Nephron progenitor cell (in vitro differentiated cells): ENCODE data around the gene KDM2B.

ENCODE experiments used
- DNase-seq: peaks from one replicate; pipeline ENCODE4 v3.0.0; 2021
- H3K27ac Mint-ChIP-seq: 2 replicates; pipeline ENCODE4 v1.8.0; 2021; ENCODE audit warnings: mild to moderate bottlenecking, moderate library complexity, mixed read lengths
- H3K27me3 Mint-ChIP-seq: 2 replicates; pipeline ENCODE4 v1.8.0; 2021; ENCODE audit warnings: mild to moderate bottlenecking, low read depth, mixed read lengths; ENCODE audit not compliant: poor library complexity
- H3K36me3 Mint-ChIP-seq: 2 replicates; pipeline ENCODE4 v1.8.0; 2021; ENCODE audit warnings: low read depth, mixed read lengths
- H3K4me1 Mint-ChIP-seq: 2 replicates; pipeline ENCODE4 v1.8.0; 2021; ENCODE audit warnings: mixed read lengths
- H3K4me3 Mint-ChIP-seq: 2 replicates; pipeline ENCODE4 v1.8.0; 2021; ENCODE audit warnings: mild to moderate bottlenecking, moderate library complexity, mixed read lengths
- H3K9me3 Mint-ChIP-seq: 2 replicates; pipeline ENCODE4 v1.8.0; 2021; ENCODE audit warnings: mild to moderate bottlenecking, moderate library complexity, mixed read lengths
- TF ChIP-seq, protein P1 (sequence below): fragments of 200-600 bp; sonication (generic); IDR thresholded peaks from 2 replicates; pipeline ENCODE4 v1.5.0; 2021; ENCODE audit warnings: antibody characterized with exemption

Gene KDM2B

DNA sequence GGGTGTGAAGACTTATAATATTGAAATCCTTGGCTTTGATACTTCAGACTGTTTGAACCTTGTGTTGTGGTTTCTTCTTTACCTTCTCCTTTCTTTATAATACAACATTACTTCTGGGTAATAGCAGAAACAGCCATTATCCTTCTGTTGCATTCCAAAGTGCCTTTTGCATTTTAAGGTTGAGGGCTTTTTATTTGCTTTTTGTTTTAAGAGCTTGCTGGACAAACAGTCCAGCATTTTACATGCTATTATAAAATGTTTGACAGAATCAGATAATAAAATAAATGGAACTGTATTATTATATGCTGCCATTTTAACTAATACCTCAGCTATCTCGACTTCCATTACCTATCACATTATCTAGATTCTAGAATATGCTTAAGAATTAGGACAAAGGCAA lies 166.9 kb downstream of the KDM2B start:
- TF ChIP-seq, protein P1, sequence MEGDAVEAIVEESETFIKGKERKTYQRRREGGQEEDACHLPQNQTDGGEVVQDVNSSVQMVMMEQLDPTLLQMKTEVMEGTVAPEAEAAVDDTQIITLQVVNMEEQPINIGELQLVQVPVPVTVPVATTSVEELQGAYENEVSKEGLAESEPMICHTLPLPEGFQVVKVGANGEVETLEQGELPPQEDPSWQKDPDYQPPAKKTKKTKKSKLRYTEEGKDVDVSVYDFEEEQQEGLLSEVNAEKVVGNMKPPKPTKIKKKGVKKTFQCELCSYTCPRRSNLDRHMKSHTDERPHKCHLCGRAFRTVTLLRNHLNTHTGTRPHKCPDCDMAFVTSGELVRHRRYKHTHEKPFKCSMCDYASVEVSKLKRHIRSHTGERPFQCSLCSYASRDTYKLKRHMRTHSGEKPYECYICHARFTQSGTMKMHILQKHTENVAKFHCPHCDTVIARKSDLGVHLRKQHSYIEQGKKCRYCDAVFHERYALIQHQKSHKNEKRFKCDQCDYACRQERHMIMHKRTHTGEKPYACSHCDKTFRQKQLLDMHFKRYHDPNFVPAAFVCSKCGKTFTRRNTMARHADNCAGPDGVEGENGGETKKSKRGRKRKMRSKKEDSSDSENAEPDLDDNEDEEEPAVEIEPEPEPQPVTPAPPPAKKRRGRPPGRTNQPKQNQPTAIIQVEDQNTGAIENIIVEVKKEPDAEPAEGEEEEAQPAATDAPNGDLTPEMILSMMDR: no peak
- Mint-ChIP-seq H3K4me1 (peaks cover 23% of the 10 kb centered on the region), H3K9me3 (no peaks in the 10 kb centered on the region), H3K36me3 (peaks cover 51% of the 10 kb centered on the region), H3K4me3 (no peak overlapping the region), H3K27me3 (peaks cover 2% of the 10 kb centered on the region), H3K27ac (peak overlapping the region; percentile 32)
- DNase-seq: no peak

DNA sequence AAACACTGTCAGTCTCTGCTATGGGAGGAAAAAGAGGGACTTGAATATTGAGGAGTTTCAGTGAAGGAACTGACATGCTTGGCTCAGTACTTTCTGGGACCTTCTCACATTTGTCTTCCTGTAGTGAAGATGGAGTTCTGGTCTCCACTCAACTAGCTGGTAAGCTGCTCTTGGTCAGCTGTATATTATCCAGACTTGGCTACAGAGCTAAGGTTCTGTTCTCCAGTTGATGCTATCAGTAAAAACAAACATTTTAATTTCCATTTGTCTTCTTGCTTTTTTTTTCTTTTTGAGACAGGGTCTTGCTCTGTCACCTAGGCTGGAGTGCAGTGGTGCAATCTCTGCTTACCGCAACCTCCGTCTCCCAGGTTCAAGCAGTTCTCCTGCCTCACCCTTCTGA lies 175.6 kb downstream of the KDM2B start:
- H3K4me3 Mint-ChIP-seq: no peak overlapping the region
- H3K36me3 Mint-ChIP-seq: peaks cover 46% of the 10 kb centered on the region
- H3K27me3 Mint-ChIP-seq: peaks cover 2% of the 10 kb centered on the region
- H3K27ac Mint-ChIP-seq: peak overlapping the region; percentile 87
- H3K9me3 Mint-ChIP-seq: no peaks in the 10 kb centered on the region
- TF ChIP-seq, protein P1: no peak
- peaks cover 26% of the 10 kb centered on the region for H3K4me1 Mint-ChIP-seq
- no peak for DNase-seq

DNA sequence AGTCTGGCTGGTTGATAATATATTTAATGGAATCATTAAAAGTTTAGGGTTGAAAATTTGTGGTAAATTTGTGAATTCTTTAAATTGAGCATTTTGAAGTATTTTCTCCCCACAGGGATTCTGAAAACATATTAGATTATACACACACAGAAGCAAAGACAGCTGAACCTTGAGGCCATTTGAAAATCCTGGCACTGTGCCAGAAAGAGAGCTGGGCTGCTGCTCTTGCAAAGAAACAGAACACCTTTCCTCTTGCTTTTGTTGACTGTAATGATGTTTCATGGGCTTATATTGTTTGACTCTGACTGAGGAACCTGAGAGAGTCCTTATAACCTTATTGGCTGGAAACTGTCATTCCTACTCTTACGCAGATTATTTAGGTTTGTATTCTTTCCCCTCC lies 176.1 kb downstream of the KDM2B start:
- H3K4me1 Mint-ChIP-seq: peaks cover 27% of the 10 kb centered on the region
- H3K36me3 Mint-ChIP-seq: peaks cover 46% of the 10 kb centered on the region
- H3K9me3 Mint-ChIP-seq: no peaks in the 10 kb centered on the region
- peaks cover 2% of the 10 kb centered on the region for H3K27me3 Mint-ChIP-seq
- peak overlapping the region; percentile 87 for H3K27ac Mint-ChIP-seq
- no peak overlapping the region for H3K4me3 Mint-ChIP-seq
- DNase-seq: no peak
- TF ChIP-seq, protein P1: no peak

DNA sequence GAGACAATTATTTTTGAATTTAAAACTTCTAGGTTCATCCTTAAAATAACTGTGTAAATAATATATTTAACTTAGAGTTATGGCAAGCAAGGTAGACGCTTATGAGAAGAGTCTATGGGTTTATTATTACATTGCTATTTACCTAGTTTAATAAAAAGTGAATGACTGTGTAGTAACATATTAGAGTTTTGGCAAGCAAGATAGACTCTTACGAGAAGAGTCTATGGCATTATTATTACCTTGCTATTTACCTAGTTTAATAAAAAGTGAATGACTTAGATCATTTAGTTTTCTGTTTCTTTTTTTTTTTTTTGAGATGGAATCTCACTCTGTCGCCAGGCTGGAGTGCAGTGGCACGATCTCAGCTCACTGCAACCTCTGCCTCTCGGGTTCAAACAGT lies 177.1 kb downstream of the KDM2B start:
- no peak for DNase-seq
- H3K27me3 Mint-ChIP-seq: peaks cover 2% of the 10 kb centered on the region
- H3K4me1 Mint-ChIP-seq: peaks cover 34% of the 10 kb centered on the region
- H3K9me3 Mint-ChIP-seq: no peaks in the 10 kb centered on the region
- TF ChIP-seq, protein P1: no peak
- no peak overlapping the region for H3K27ac Mint-ChIP-seq
- H3K36me3 Mint-ChIP-seq: peaks cover 44% of the 10 kb centered on the region
- no peak overlapping the region for H3K4me3 Mint-ChIP-seq

DNA sequence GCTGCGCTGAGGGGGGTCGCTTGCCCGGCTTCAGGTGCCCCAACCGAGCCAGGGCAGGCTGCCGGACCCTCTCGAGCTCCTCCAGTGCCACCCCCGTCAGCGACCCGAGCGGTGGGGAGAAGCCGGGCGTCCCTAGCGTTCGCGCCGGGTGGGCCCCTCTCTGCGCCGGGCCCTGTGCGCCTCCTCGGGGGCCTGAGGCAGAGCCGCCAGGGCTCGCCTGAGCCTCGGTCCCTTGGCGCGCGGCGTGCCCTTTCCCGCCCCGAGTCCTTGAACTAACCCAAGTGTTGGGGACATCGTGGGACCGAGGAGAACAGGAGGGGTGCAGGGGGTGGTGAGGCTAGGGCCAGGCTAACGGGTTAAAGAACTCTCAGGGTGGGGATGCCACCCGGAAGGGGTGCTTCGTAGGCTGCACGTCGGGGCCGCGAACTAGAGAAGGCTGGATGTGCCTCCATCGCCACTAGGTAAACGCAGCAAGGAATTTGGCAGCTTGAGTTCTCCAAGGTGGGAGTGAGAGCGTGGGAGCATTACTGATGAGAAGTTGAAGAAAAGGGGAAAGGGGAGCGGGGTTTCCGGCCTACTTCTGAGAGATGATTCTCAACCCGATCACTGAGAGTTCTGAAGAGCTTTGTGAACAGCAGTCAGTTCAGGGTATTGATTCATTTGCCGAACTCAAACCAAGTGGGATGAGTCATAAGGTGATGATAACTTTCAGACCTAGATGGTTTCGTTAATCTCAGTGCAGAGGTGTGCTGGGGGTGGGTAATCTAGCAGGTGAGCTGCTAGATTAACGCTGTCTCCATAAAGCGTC lies 180.3 kb downstream of the KDM2B start:
- H3K27me3 Mint-ChIP-seq: peaks cover 2% of the 10 kb centered on the region
- TF ChIP-seq, protein P1: no peak
- peaks cover 39% of the 10 kb centered on the region for H3K4me1 Mint-ChIP-seq
- peak; percentile 55 for DNase-seq
- peaks cover 4% of the 10 kb centered on the region for H3K9me3 Mint-ChIP-seq
- H3K36me3 Mint-ChIP-seq: peaks cover 21% of the 10 kb centered on the region
- H3K4me3 Mint-ChIP-seq: peak overlapping the region; percentile 89
- H3K27ac Mint-ChIP-seq: peak overlapping the region; percentile 97
